Neural progenitor cell (in vitro differentiated cells): ENCODE measurements around the gene STK32A. TPM values are rescaled to one million over a fixed set of nuclear protein-coding genes. Genes with fewer than 3 reads are reported as not detected.

Source experiments
- DNase-seq: peaks from one replicate; pipeline ENCODE4 v3.0.0-alpha.2; 2016; ENCODE audit warnings: low spot score
- H2AFZ ChIP-seq: fragments of 200-600 bp; sonication (generic); replicated peaks from 2 replicates; pipeline ENCODE4 v1.6.1; 2016; ENCODE audit warnings: antibody characterized with exemption
- H3F3A ChIP-seq: fragments of 200-600 bp; sonication (generic); 2 replicates; pipeline ENCODE4 v1.6.1; 2016; ENCODE audit warnings: antibody characterized with exemption, low read depth
- H3K27ac ChIP-seq: fragments of 200-600 bp; sonication (generic); 2 replicates; pipeline ENCODE4 v1.5.1; 2016; ENCODE audit warnings: mild to moderate bottlenecking
- H3K27me3 ChIP-seq: fragments of 200-600 bp; sonication (generic); 2 replicates; pipeline ENCODE4 v1.6.1; 2016; ENCODE audit warnings: mild to moderate bottlenecking, moderate library complexity
- H3K36me3 ChIP-seq: fragments of 200-600 bp; sonication (generic); 2 replicates; pipeline ENCODE4 v1.5.1; 2016
- H3K4me1 ChIP-seq: fragments of 200-600 bp; sonication (generic); 2 replicates; pipeline ENCODE4 v1.6.1; 2016; ENCODE audit warnings: mixed run types
- H3K4me2 ChIP-seq: fragments of 200-600 bp; sonication (generic); 2 replicates; pipeline ENCODE4 v1.6.1; 2016
- H3K4me3 ChIP-seq: fragments of 200-600 bp; sonication (generic); 2 replicates; pipeline ENCODE4 v1.5.1; 2016
- H3K79me2 ChIP-seq: fragments of 200-600 bp; sonication (generic); 2 replicates; pipeline ENCODE4 v1.6.1; 2016; ENCODE audit warnings: low read depth
- H3K9ac ChIP-seq: fragments of 200-600 bp; sonication (generic); 2 replicates; pipeline ENCODE4 v1.6.1; 2016
- H3K9me3 ChIP-seq: fragments of 200-600 bp; sonication (generic); 2 replicates; pipeline ENCODE4 v1.5.1; 2016; ENCODE audit warnings: low read depth
- H4K20me1 ChIP-seq: fragments of 200-600 bp; sonication (generic); 2 replicates; pipeline ENCODE4 v1.6.1; 2016; ENCODE audit warnings: low read depth
- H3K27ac Mint-ChIP-seq: 3 replicates; pipeline ENCODE4 v1.8.0; 2021; ENCODE audit warnings: mixed read lengths
- H3K27me3 Mint-ChIP-seq: 2 replicates; pipeline ENCODE4 v1.8.0; 2022; ENCODE audit warnings: low read depth, mild to moderate bottlenecking, inconsistent platforms, moderate library complexity, mixed read lengths; ENCODE audit not compliant: insufficient read depth
- H3K36me3 Mint-ChIP-seq: 3 replicates; pipeline ENCODE4 v1.8.0; 2021; ENCODE audit warnings: mixed read lengths
- H3K4me1 Mint-ChIP-seq: 3 replicates; pipeline ENCODE4 v1.8.0; 2021; ENCODE audit warnings: mixed read lengths
- H3K4me3 Mint-ChIP-seq: 3 replicates; pipeline ENCODE4 v1.8.0; 2021; ENCODE audit warnings: mild to moderate bottlenecking, moderate library complexity, mixed read lengths
- H3K9me3 Mint-ChIP-seq: 3 replicates; pipeline ENCODE4 v1.8.0; 2020; ENCODE audit warnings: mixed read lengths
- CTCF ChIP-seq: fragments of 200-600 bp; sonication (generic); IDR thresholded peaks from 2 replicates; pipeline ENCODE4 v1.5.1; 2017; ENCODE audit warnings: antibody characterized with exemption, mild to moderate bottlenecking
- EZH2 ChIP-seq: fragments of 200-600 bp; sonication (generic); IDR thresholded peaks from 2 replicates; pipeline ENCODE4 v1.6.1; 2017; ENCODE audit warnings: antibody characterized with exemption, mild to moderate bottlenecking, moderate library complexity
- EZH2phosphoT487 ChIP-seq: fragments of 200-600 bp; sonication (generic); IDR thresholded peaks from 2 replicates; pipeline ENCODE4 v1.6.1; 2017; ENCODE audit warnings: antibody characterized with exemption
- total RNA-seq: library from RNA; depleted of rRNA; stranded (reverse); fragments of >200 nt; gene quantifications from 2 replicates; pipeline ENCODE4 v1.2.3, GENCODE V29; 2015; ENCODE audit warnings: low replicate concordance

Gene STK32A
- total RNA-seq, 1 donor from 2014 or later: 16.7 TPM

- H3K9me3 Mint-ChIP-seq: no peaks in the 10 kb centered on the region
- no peak overlapping the region for H3K4me2 ChIP-seq
- H2AFZ ChIP-seq: no peak overlapping the region
- no peak overlapping the region for H3K4me3 ChIP-seq
- H3K9ac ChIP-seq: no peak overlapping the region
- H3F3A ChIP-seq: peaks cover 5% of the 10 kb centered on the region
- no peaks in the 10 kb centered on the region for H4K20me1 ChIP-seq
- peaks cover 2% of the 10 kb centered on the region for H3K27me3 Mint-ChIP-seq
- no peak overlapping the region for H3K4me3 Mint-ChIP-seq
- H3K4me1 ChIP-seq: peaks cover 14% of the 10 kb centered on the region
- H3K4me1 Mint-ChIP-seq: no peaks in the 10 kb centered on the region
- H3K9me3 ChIP-seq: no peaks in the 10 kb centered on the region
- H3K27me3 ChIP-seq: no peaks in the 10 kb centered on the region
- no peaks in the 10 kb centered on the region for H3K36me3 Mint-ChIP-seq
- H3K27ac ChIP-seq: no peak overlapping the region
- TF ChIP-seq EZH2 (no peak), EZH2phosphoT487 (no peak), CTCF (no peak)
- no peaks in the 10 kb centered on the region for H3K79me2 ChIP-seq
- no peak for DNase-seq
- no peak overlapping the region for H3K27ac Mint-ChIP-seq
- H3K36me3 ChIP-seq: no peaks in the 10 kb centered on the region
These were observed 136.5 kb downstream of the STK32A start for GRCh38 chr5:147371290-147371689.

- Histone ChIP-seq H3K9ac (no peak overlapping the region), H3K36me3 (no peaks in the 10 kb centered on the region), H3K79me2 (no peaks in the 10 kb centered on the region), H3K27me3 (no peaks in the 10 kb centered on the region), H4K20me1 (no peaks in the 10 kb centered on the region), H3K4me2 (no peak overlapping the region), H3K4me1 (peaks cover 14% of the 10 kb centered on the region), H3F3A (peaks cover 5% of the 10 kb centered on the region), H3K9me3 (no peaks in the 10 kb centered on the region), H3K27ac (no peak overlapping the region), H2AFZ (no peak overlapping the region), H3K4me3 (no peak overlapping the region)
- Mint-ChIP-seq H3K4me1 (no peaks in the 10 kb centered on the region), H3K4me3 (no peak overlapping the region), H3K27me3 (peaks cover 2% of the 10 kb centered on the region), H3K9me3 (no peaks in the 10 kb centered on the region), H3K36me3 (no peaks in the 10 kb centered on the region), H3K27ac (no peak overlapping the region)
- DNase-seq: no peak
- TF ChIP-seq EZH2phosphoT487: no peak
- no peak for TF ChIP-seq EZH2
- TF ChIP-seq CTCF: no peak
These were observed 137.4 kb downstream of the STK32A start for GRCh38 chr5:147372191-147372590.

GRCh38 chr5:147373328-147373727, 138.5 kb downstream of the STK32A start:
- Histone ChIP-seq H3K4me3 (no peak overlapping the region), H3K27ac (no peak overlapping the region), H3K36me3 (peaks cover 2% of the 10 kb centered on the region), H2AFZ (no peak overlapping the region), H3K4me1 (peaks cover 14% of the 10 kb centered on the region), H4K20me1 (no peaks in the 10 kb centered on the region), H3K79me2 (no peaks in the 10 kb centered on the region), H3K9ac (no peak overlapping the region), H3K4me2 (no peak overlapping the region), H3K9me3 (peaks cover 5% of the 10 kb centered on the region), H3K27me3 (no peaks in the 10 kb centered on the region), H3F3A (peaks cover 5% of the 10 kb centered on the region)
- H3K36me3 Mint-ChIP-seq: peaks cover 2% of the 10 kb centered on the region
- no peaks in the 10 kb centered on the region for H3K4me1 Mint-ChIP-seq
- peaks cover 4% of the 10 kb centered on the region for H3K9me3 Mint-ChIP-seq
- H3K27me3 Mint-ChIP-seq: peaks cover 2% of the 10 kb centered on the region
- no peak for TF ChIP-seq EZH2phosphoT487
- TF ChIP-seq CTCF: no peak
- TF ChIP-seq EZH2: no peak
- H3K4me3 Mint-ChIP-seq: no peak overlapping the region
- DNase-seq: no peak
- no peak overlapping the region for H3K27ac Mint-ChIP-seq

GRCh38 chr5:147375151-147375550, 140.3 kb downstream of the STK32A start:
- Histone ChIP-seq H3K9me3 (peaks cover 8% of the 10 kb centered on the region), H2AFZ (no peak overlapping the region), H3K79me2 (no peaks in the 10 kb centered on the region), H3F3A (peaks cover 5% of the 10 kb centered on the region), H3K36me3 (peaks cover 5% of the 10 kb centered on the region), H3K27ac (no peak overlapping the region), H3K9ac (no peak overlapping the region), H3K27me3 (no peaks in the 10 kb centered on the region), H4K20me1 (no peaks in the 10 kb centered on the region), H3K4me1 (peaks cover 7% of the 10 kb centered on the region), H3K4me2 (no peak overlapping the region), H3K4me3 (no peak overlapping the region)
- no peak for DNase-seq
- no peak for TF ChIP-seq CTCF
- no peak for TF ChIP-seq EZH2phosphoT487
- TF ChIP-seq EZH2: no peak
- H3K4me3 Mint-ChIP-seq: no peak overlapping the region
- peaks cover 2% of the 10 kb centered on the region for H3K27me3 Mint-ChIP-seq
- H3K36me3 Mint-ChIP-seq: peaks cover 9% of the 10 kb centered on the region
- peaks cover 17% of the 10 kb centered on the region for H3K9me3 Mint-ChIP-seq
- H3K27ac Mint-ChIP-seq: no peak overlapping the region
- no peaks in the 10 kb centered on the region for H3K4me1 Mint-ChIP-seq
